K562 (cell line): Measurements from ENCODE around the gene COMTD1. TPM values are rescaled to one million over a fixed set of nuclear protein-coding genes. Genes with fewer than 3 reads are reported as not detected.

Source experiments
- ATF4 ChIP-seq: fragments of 450-650 bp; formaldehyde crosslinking; IDR thresholded peaks from 2 replicates; pipeline ENCODE4 v1.4.0; 2022; ENCODE audit warnings: mild to moderate bottlenecking, moderate library complexity
- CBX1 ChIP-seq: sonication (generic); IDR thresholded peaks from 2 replicates; pipeline ENCODE4 v1.6.1; 2016; ENCODE audit warnings: antibody characterized with exemption, low read depth, mild to moderate bottlenecking
- FOSL1 ChIP-seq: fragments of 200-800 bp; sonication (Bioruptor generic); conservative IDR thresholded peaks from 2 replicates; pipeline ENCODE4 v1.6.1; 2016; ENCODE audit warnings: missing genetic modification characterization, missing compliant biosample characterization
- FUS ChIP-seq: fragments of 200-400 bp; formaldehyde crosslinking; optimal IDR thresholded peaks from 2 replicates; pipeline ENCODE3; 2017; ENCODE audit warnings: low read depth, low read length
- HOXB6 ChIP-seq: fragments of 250-450 bp; sonication (Bioruptor Pico); IDR thresholded peaks from 2 replicates; pipeline ENCODE4 v1.5.1; 2022; ENCODE audit warnings: mild to moderate bottlenecking, borderline replicate concordance
- JUN ChIP-seq, 2 experiments: sonication (generic) in 1 of 2; formaldehyde crosslinking in 1 of 2; IDR thresholded peaks; 2 replicates each; pipeline versions ENCODE4 v1.6.1 to v1.8.0; 2012 to 2022; ENCODE audit warnings: borderline replicate concordance in 2 of 2, mild to moderate bottlenecking in 2 of 2, improper control_type of control experiment in 1 of 2, low read depth in 1 of 2, low read length in 1 of 2, missing genetic modification reagents in 1 of 2
- KLF1 ChIP-seq: fragments of 450-650 bp; IDR thresholded peaks from 2 replicates; pipeline ENCODE4 v1.6.1; 2016; ENCODE audit warnings: missing genetic modification characterization, missing compliant biosample characterization
- MTF1 ChIP-seq: fragments of 250-450 bp; sonication (Bioruptor Pico); IDR thresholded peaks from 2 replicates; pipeline ENCODE4 v1.9.0; 2021; ENCODE audit warnings: moderate library complexity, mild to moderate bottlenecking, inconsistent platforms, borderline replicate concordance
- NR2C2 ChIP-seq, 2 experiments: fragments of 200-800 bp in 1 of 2; sonication (Bioruptor generic) in 1 of 2; sonication (generic) in 1 of 2; formaldehyde crosslinking in 1 of 2; IDR thresholded peaks; 2 replicates each; pipeline versions ENCODE4 v1.6.1 to v1.8.0; 2016 to 2022; ENCODE audit warnings: mild to moderate bottlenecking in 1 of 2, missing compliant biosample characterization in 1 of 2, missing genetic modification characterization in 1 of 2, missing genetic modification reagents in 1 of 2
- NRF1 ChIP-seq, 2 experiments: fragments of 450-650 bp; IDR thresholded peaks in 1 of 2; conservative IDR thresholded peaks in 1 of 2; 2 replicates each; pipeline ENCODE4 v1.6.1; 2014; ENCODE audit warnings: mild to moderate bottlenecking in 2 of 2
- SETDB1 ChIP-seq: IDR thresholded peaks from one replicate; pipeline ENCODE4 v1.6.1; 2012; ENCODE audit warnings: low read length, control low read depth, inconsistent platforms
- SIN3A ChIP-seq, 2 experiments: fragments of 150-350 bp in 1 of 2; IDR thresholded peaks; 2 replicates each; pipeline ENCODE4 v1.6.1; 2011 to 2016; ENCODE audit warnings: borderline replicate concordance in 2 of 2, low read depth in 2 of 2, low read length in 2 of 2, mild to moderate bottlenecking in 2 of 2, moderate library complexity in 2 of 2; ENCODE audit not compliant: control insufficient read depth in 1 of 2
- SIRT6 ChIP-seq: IDR thresholded peaks from one replicate; pipeline ENCODE4 v1.6.1; 2012; ENCODE audit warnings: low read depth, mild to moderate bottlenecking, control low read depth, inconsistent platforms, low read length, moderate library complexity
- SNAPC5 ChIP-seq: fragments of 250-450 bp; sonication (Bioruptor Pico); IDR thresholded peaks from 2 replicates; pipeline ENCODE4 v1.8.0; 2021; ENCODE audit warnings: moderate library complexity, mild to moderate bottlenecking, inconsistent platforms
- THRB ChIP-seq: fragments of 450-650 bp; formaldehyde crosslinking; conservative IDR thresholded peaks from 2 replicates; pipeline ENCODE4 v1.4.0; 2022; ENCODE audit warnings: mild to moderate bottlenecking, missing genetic modification characterization
- XRCC4 ChIP-seq: IDR thresholded peaks from one replicate; pipeline ENCODE4 v1.6.1; 2011; ENCODE audit not compliant: insufficient read depth, insufficient read length; ENCODE audit errors: extremely low read depth
- ZC3H4 ChIP-seq: sonication (generic); formaldehyde crosslinking; IDR thresholded peaks from 2 replicates; pipeline ENCODE4 v1.9.0; 2021; ENCODE audit warnings: missing genetic modification reagents, borderline replicate concordance
- ZKSCAN1 ChIP-seq: fragments of 150-350 bp; IDR thresholded peaks from 2 replicates; pipeline ENCODE4 v1.6.1; 2016; ENCODE audit warnings: low read depth, low read length
- ZNF12 ChIP-seq: sonication (generic); formaldehyde crosslinking; IDR thresholded peaks from 2 replicates; pipeline ENCODE4 v1.4.0; 2020; ENCODE audit warnings: mild to moderate bottlenecking, missing genetic modification reagents
- ZNF175 ChIP-seq: fragments of 200-800 bp; sonication (Bioruptor generic); IDR thresholded peaks from 2 replicates; pipeline ENCODE4 v1.6.1; 2016; ENCODE audit warnings: low read depth, mild to moderate bottlenecking, missing genetic modification characterization, missing compliant biosample characterization
- ZNF76 ChIP-seq: fragments of 250-450 bp; sonication (Bioruptor Pico); IDR thresholded peaks from 2 replicates; pipeline ENCODE4 v1.4.0; 2020; ENCODE audit warnings: mild to moderate bottlenecking, moderate library complexity, borderline replicate concordance
- polyA plus RNA-seq, 8 experiments: library from polyadenylated mRNA; depleted of rRNA in 4 of 8; stranded (reverse) in 5 of 8; unstranded in 3 of 8; fragments of >200 nt; fragmentation: Nextera tagmentation in 2 of 8; fragmentation: Illumina TruSeq in 1 of 8; extraction: Ambion mirVana in 2 of 8; extraction: Trizol in 1 of 8; gene quantifications; 2 replicates each; pipeline versions ENCODE4 v1.2.1 to v1.2.3, GENCODE V29; 2011 to 2014; ENCODE audit warnings: inconsistent platforms in 1 of 8, missing spikeins in 1 of 8
- total RNA-seq, 7 experiments: library from RNA; depleted of rRNA in 6 of 7; stranded (reverse); fragments of >200 nt in 6 of 7; fragmentation: Illumina TruSeq in 2 of 7; extraction: Trizol in 2 of 7; gene quantifications; 2 replicates each; pipeline versions ENCODE4 v1.2.1 to v1.2.3, GENCODE V29; 2011 to 2021; ENCODE audit warnings: low replicate concordance in 1 of 7
- TF ChIP-seq, protein P1 (sequence below), 2 experiments: fragments of 450-650 bp in 1 of 2; sonication (generic) in 1 of 2; formaldehyde crosslinking in 1 of 2; IDR thresholded peaks in 1 of 2; conservative IDR thresholded peaks in 1 of 2; 2 replicates each; pipeline versions ENCODE4 v1.6.1 to v1.8.1; 2016 to 2023; ENCODE audit warnings: mild to moderate bottlenecking in 2 of 2, moderate library complexity in 2 of 2, inconsistent platforms in 1 of 2, missing genetic modification reagents in 1 of 2

Gene COMTD1
- total and polyA plus RNA-seq, 9 of the 15 experiments (the other 6 are each of a cell fraction or from before 2014, with no cell fraction given) = 0.41 to 112 (median 13.7) TPM

GRCh38 chr10:75235375-75236177 is at the start of gene COMTD1 (continued):
- peak; percentile 75 for TF ChIP-seq FUS
- peak; percentile 61; the same call in 1 of the 2 replicates for TF ChIP-seq ZKSCAN1
- no peak for TF ChIP-seq ZNF12
- no peak for TF ChIP-seq MTF1 (CRISPR knock-in tag)
- TF ChIP-seq XRCC4 = no peak
- peak; percentile 78 to 87; a peak in 3 of 4 replicates for TF ChIP-seq SIN3A (IDR thresholded peaks at IDR 0.05; ENCODE audit: borderline replicate concordance in 2 of 2, control insufficient read depth in 1 of 2, low read depth in 2 of 2, low read length in 2 of 2)
- 0 out of 2 replicates have a peak, but pooled peaks have one; percentile 32 for TF ChIP-seq ZNF76 (CRISPR knock-in tag)
- TF ChIP-seq NR2C2 (CRISPR knock-in tag; IDR thresholded peaks at IDR 0.05) = no peak
- TF ChIP-seq NR2C2 (tag; IDR thresholded peaks at IDR 0.05) = peak; percentile 69
- TF ChIP-seq SETDB1 = no peak
- TF ChIP-seq CBX1 = 0 out of 2 replicates have a peak, but pooled peaks have one; percentile 37
- no peak; a peak in 1 of 4 replicates for TF ChIP-seq NRF1 (conservative IDR thresholded peaks at IDR 0.05 in 1 of 2, IDR thresholded peaks at IDR 0.05 in 1 of 2)
- no peak for TF ChIP-seq SIRT6
- 0 out of 2 replicates have a peak, but pooled peaks have one; percentile 19 for TF ChIP-seq THRB (CRISPR knock-in tag)
- peak; percentile 47; the same call in 1 of the 2 replicates for TF ChIP-seq JUN (IDR thresholded peaks at IDR 0.05; ENCODE audit: borderline replicate concordance, low read depth, low read length)
- TF ChIP-seq JUN (CRISPR knock-in tag; IDR thresholded peaks at IDR 0.05; ENCODE audit: borderline replicate concordance) = no peak
- no peak for TF ChIP-seq ZC3H4
- 0 out of 2 replicates have a peak, but pooled peaks have one; percentile 20 for TF ChIP-seq ZNF175 (CRISPR knock-in tag)
- 0 out of 2 replicates have a peak, but pooled peaks have one; percentile 39 for TF ChIP-seq KLF1 (tag)
- TF ChIP-seq HOXB6 (CRISPR knock-in tag) = no peak
- TF ChIP-seq SNAPC5 (CRISPR knock-in tag) = no peak
- TF ChIP-seq FOSL1 (tag) = no peak
- TF ChIP-seq, protein P1, sequence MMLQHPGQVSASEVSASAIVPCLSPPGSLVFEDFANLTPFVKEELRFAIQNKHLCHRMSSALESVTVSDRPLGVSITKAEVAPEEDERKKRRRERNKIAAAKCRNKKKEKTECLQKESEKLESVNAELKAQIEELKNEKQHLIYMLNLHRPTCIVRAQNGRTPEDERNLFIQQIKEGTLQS (IDR thresholded peaks at IDR 0.05) = no peak
- TF ChIP-seq, protein P1 (CRISPR knock-in tag; conservative IDR thresholded peaks at IDR 0.05) = 0 out of 2 replicates have a peak, but pooled peaks have one; percentile 2
- no peak for TF ChIP-seq ATF4
